ENCODE results near the gene SEC16B.

The SEC16B gene

GRCh38 chr1:177969109-177969508, 749 bp downstream of the SEC16B start:
- no peak overlapping the region for H3K27ac ChIP-seq (ENCODE audit: extremely low read depth, low read depth, low read length)
- no peak for TF ChIP-seq MZF1 (tag by site-specific recombination; IDR thresholded peaks at IDR 0.05; ENCODE audit: borderline replicate concordance)
- no peak for TF ChIP-seq ZBTB1 (tag by site-specific recombination; IDR thresholded peaks at IDR 0.05)
- TF ChIP-seq ZNF48 (tag by site-specific recombination; IDR thresholded peaks at IDR 0.05), result no peak
- no peak for TF ChIP-seq INSM2 (tag by site-specific recombination; IDR thresholded peaks at IDR 0.05)
- TF ChIP-seq ZNF626 (tag by site-specific recombination; IDR thresholded peaks at IDR 0.05), result no peak
- TF ChIP-seq KLF10 (tag by site-specific recombination; IDR thresholded peaks at IDR 0.05), result no peak
- no peak for TF ChIP-seq ZNF23 (tag by site-specific recombination; IDR thresholded peaks at IDR 0.05; ENCODE audit: borderline replicate concordance)
- no peak for TF ChIP-seq ZNF654 (tag by site-specific recombination; IDR thresholded peaks at IDR 0.05; ENCODE audit: low read depth)
- TF ChIP-seq ZNF521 (tag by site-specific recombination; IDR thresholded peaks at IDR 0.05), result no peak
- no peak for TF ChIP-seq ZBTB48 (tag by site-specific recombination; IDR thresholded peaks at IDR 0.05)
- TF ChIP-seq ZNF146 (tag by site-specific recombination; IDR thresholded peaks at IDR 0.05), result no peak
- no peak for TF ChIP-seq SP2 (tag by site-specific recombination; IDR thresholded peaks at IDR 0.05)
- no peak for TF ChIP-seq ZNF792 (tag by site-specific recombination; IDR thresholded peaks at IDR 0.05)
- TF ChIP-seq TSHZ1 (tag by site-specific recombination; IDR thresholded peaks at IDR 0.05; ENCODE audit: borderline replicate concordance), result no peak
- no peak for TF ChIP-seq KLF17 (tag by site-specific recombination; IDR thresholded peaks at IDR 0.05)
- TF ChIP-seq ZNF155 (tag by site-specific recombination; IDR thresholded peaks at IDR 0.05), result no peak
- no peak for TF ChIP-seq ZNF513 (tag by site-specific recombination; IDR thresholded peaks at IDR 0.05)
- no peak for TF ChIP-seq ZNF350 (tag by site-specific recombination; IDR thresholded peaks at IDR 0.05)
- TF ChIP-seq ZNF157 (tag by site-specific recombination; IDR thresholded peaks at IDR 0.05), result no peak
- POLR2A ChIA-PET, result no interaction called here
- CTCF ChIA-PET, result no interaction called here
- no peaks in the 10 kb centered on the region for H3K9me3 ChIP-seq (ENCODE audit: control insufficient read depth, insufficient read depth, low read depth, low read length)
- H3K4me3 ChIP-seq (ENCODE audit: low read depth, low read length), result no peak overlapping the region
- no peaks in the 10 kb centered on the region for H3K4me1 ChIP-seq (ENCODE audit: control insufficient read depth, insufficient read depth, low read length)
- no peaks in the 10 kb centered on the region for H3K36me3 ChIP-seq (ENCODE audit: control insufficient read depth in 2 of 2, insufficient read depth in 1 of 2, low read length in 2 of 2)

- POLR2A ChIA-PET, result no interaction called here
- no peak overlapping the region for H3K4me3 ChIP-seq (ENCODE audit: low read depth, low read length)
- H3K4me1 ChIP-seq (ENCODE audit: control insufficient read depth, insufficient read depth, low read length), result no peaks in the 10 kb centered on the region
- no peaks in the 10 kb centered on the region for H3K9me3 ChIP-seq (ENCODE audit: control insufficient read depth, insufficient read depth, low read depth, low read length)
- H3K27ac ChIP-seq (ENCODE audit: extremely low read depth, low read depth, low read length), result no peak overlapping the region
- no peaks in the 10 kb centered on the region for H3K36me3 ChIP-seq (ENCODE audit: control insufficient read depth in 2 of 2, insufficient read depth in 1 of 2, low read length in 2 of 2)
- CTCF ChIA-PET, result interaction anchor here (0.8 kb wide), 1 partner anchor 1071 kb away, joined by 3 read pairs; no protein-coding TSS in a partner anchor
- TF ChIP-seq ZNF391 (tag by site-specific recombination; IDR thresholded peaks at IDR 0.05; ENCODE audit: borderline replicate concordance, low read depth), result no peak
- TF ChIP-seq KLF10 (tag by site-specific recombination; IDR thresholded peaks at IDR 0.05), result no peak
- no peak for TF ChIP-seq ZNF596 (tag by site-specific recombination; IDR thresholded peaks at IDR 0.05)
- no peak for TF ChIP-seq PRDM2 (tag by site-specific recombination; IDR thresholded peaks at IDR 0.05; ENCODE audit: borderline replicate concordance)
- TF ChIP-seq ZBTB20 (tag by site-specific recombination; IDR thresholded peaks at IDR 0.05), result no peak
These were observed 3.7 kb downstream of the SEC16B start for GRCh38 chr1:177966199-177966598.

All from HEK293 (cell line).